Nucleus accumbens (tissue), 56 donors: ENCODE data around the gene DUSP16.
A peak's percentile ranks its signal among the peaks of the same experiment; 100 is the strongest.

Experiments used
- DNase-seq, 56 donors: peaks; one replicate each; lab custom pipeline; 2025; lab: John Stamatoyannopoulos, UW

DUSP16 gene

DNA sequence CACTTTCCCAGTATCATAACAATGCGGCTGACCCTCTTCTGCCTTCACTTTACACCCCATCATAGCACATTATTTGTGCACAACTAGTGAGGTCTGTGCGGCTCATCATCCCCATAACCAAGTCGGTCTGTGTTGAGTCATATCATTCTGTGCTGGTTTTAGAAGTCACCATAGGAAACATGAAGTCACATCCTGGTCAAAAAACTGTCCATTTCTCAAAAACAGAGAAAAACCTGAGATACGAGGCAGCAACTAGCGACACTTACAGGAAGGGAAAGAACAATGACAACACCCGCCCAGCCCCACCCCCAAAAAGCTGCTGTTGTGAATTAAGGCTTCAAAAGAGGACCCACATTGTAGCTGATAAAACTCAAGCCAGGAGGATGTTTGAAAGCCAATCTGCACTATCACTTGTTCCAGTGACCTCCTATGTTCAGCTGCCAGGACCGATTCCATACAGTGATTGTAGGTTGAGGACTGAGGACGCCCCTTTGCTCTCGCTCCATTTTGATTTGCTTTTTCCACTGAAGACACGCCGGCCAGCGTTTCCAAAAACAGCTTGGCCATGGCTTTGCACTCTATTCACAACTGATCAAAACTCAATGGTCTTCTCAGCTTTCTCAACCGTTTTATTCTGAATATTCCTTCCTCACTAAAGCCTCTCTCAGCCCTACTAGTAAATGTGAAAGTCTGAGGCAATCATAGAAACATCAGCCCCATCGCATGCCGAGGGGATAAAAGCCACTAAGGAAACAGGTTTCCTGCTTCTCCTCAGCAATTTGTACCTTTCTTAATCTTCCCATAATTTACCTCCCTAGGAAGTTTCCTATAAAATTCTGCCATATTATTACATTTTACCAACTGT, 87.5 kb downstream of the DUSP16 start:
- DNase-seq: peak in 1 of 56 donors; percentile 6

DNA sequence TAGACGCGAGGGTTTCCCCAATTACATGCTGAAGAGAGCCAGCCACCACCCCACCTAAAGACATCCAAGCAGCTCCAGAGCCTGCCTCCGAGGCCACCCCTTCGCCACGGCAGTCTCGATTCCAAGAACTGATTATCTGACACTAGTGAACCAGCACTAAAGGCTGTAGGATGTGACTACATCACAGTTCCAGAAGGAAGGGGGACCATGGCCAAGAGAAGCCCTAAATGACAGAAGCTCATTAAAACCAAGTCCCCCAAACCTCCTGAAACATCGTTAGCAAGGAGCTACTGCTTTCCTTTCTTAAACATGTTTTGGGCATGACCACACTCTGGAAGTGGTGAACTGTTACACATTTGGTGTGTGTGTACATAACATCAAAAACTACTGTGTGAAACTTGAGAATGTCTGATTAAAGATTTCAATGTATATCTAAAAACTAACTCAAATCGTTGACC, 88.2 kb downstream of the DUSP16 start:
- no peak for DNase-seq

DNA sequence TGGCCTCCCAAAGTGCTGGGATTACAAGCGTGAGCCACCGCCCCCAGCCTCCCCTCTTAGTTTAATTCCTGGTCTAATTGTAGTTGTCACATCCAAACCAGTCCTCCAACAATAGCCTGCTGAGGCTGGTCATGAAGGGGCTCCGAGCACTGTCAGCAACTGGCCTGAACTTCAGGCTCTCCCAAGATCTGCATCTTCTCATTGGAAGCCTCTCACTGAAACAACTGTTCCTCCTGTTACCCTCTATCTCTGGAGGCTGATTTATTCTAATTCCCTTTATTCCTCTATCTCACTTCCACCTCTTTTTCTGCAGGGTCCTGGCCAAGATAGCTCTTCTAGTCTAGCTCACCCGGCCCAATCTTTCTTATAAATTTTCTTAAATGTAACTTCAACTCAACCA, 89.4 kb downstream of the DUSP16 start:
- no peak for DNase-seq

- DNase-seq: peak in 1 of 56 donors; percentile 12
These were observed 90.4 kb downstream of the DUSP16 start for GRCh38 chr12:12471982-12472961.

DNA sequence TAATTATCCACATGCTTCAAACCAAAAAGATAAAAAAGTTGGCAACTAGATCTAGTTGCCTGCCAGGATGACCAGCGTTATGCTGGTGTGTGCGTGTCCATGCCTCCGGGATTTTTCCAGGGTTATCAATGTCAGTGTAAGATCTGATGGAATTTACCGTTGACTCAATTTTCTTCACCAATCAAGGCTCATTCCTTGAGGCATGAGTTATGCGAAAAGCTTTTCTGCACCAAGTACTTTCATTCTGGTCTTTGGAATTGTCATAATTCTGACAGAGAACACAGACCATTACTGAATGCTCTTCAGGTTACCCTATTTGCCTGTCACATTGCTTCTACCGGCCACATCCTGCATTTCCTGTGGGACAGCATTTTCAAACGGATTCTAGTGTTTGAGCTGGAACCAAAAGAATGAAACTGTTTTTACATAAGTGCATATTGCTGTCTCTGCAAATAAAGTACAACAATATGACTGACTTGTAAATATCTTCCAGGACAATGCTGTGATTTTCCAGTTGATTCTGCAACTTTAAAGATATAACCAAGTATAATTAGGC, 91.8 kb downstream of the DUSP16 start:
- DNase-seq: no peak

- no peak for DNase-seq
These were observed 93.3 kb downstream of the DUSP16 start for GRCh38 chr12:12469386-12469785.

DNA sequence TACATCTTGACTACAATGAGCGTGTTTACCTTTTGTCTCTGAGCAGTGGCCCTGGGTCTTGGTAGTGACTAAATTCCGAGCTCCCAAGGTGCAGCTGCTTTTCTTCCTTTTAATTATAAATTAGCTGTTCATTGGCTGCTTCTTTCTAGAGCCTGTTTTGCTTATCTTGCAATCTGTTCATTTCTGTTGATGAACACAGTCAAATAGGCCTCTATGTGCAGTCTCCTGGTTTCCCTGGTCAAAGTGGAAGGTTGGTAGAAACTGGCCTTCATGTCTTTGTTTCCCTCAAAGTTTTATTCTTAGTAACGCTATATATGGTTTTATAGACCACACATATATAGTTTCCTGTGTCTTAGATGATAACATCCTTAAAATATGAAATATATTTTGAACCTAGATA, 94.1 kb downstream of the DUSP16 start:
- no peak for DNase-seq

- peak in 42 of 56 donors; percentile 7 to 76 (median 35) for DNase-seq
These were observed 94.9 kb downstream of the DUSP16 start for GRCh38 chr12:12467688-12468261.

- peak in 13 of 56 donors; percentile 6 to 40 (median 21) for DNase-seq
These were observed 95.4 kb downstream of the DUSP16 start for GRCh38 chr12:12467264-12467663.

DNA sequence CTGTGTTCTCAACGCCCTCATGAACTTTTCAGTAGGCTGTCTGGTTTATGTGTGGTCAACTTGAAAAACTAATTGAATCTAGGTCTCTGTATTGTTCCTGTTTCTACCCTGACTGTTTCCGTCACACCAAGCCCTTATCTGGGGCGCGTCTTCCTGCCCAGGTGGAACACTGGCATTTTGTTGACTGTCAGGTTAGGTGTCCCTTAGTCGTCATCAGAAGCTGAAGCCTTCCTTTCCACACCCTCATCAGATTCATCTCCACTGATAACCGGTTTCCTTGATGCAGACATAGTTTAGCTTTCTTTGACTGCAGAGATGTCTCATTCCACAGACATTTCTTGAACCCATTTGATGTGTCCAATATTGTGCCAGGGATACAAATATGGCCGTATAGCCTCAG, 96.5 kb downstream of the DUSP16 start:
- DNase-seq: no peak

DNA sequence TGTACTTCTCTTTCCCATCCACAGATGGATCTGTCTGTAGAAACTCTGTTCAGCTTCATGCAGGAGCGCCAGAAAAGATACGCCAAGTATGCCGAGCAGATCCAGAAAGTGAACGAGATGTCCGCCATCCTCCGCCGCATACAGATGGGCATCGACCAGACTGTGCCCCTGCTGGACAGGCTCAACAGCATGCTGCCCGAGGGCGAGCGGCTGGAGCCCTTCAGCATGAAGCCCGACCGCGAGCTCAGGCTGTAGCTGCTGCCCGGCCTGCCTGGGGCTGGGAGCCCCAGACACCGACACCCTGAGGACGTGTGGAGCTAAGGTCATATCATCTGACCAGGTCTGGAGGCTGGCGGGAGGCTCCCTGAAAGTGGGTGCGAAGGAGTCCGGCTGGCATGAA, 97.1 kb downstream of the DUSP16 start:
- no peak for DNase-seq

GRCh38 chr12:12461923-12462315, 100.7 kb downstream of the DUSP16 start:
- no peak for DNase-seq

DNA sequence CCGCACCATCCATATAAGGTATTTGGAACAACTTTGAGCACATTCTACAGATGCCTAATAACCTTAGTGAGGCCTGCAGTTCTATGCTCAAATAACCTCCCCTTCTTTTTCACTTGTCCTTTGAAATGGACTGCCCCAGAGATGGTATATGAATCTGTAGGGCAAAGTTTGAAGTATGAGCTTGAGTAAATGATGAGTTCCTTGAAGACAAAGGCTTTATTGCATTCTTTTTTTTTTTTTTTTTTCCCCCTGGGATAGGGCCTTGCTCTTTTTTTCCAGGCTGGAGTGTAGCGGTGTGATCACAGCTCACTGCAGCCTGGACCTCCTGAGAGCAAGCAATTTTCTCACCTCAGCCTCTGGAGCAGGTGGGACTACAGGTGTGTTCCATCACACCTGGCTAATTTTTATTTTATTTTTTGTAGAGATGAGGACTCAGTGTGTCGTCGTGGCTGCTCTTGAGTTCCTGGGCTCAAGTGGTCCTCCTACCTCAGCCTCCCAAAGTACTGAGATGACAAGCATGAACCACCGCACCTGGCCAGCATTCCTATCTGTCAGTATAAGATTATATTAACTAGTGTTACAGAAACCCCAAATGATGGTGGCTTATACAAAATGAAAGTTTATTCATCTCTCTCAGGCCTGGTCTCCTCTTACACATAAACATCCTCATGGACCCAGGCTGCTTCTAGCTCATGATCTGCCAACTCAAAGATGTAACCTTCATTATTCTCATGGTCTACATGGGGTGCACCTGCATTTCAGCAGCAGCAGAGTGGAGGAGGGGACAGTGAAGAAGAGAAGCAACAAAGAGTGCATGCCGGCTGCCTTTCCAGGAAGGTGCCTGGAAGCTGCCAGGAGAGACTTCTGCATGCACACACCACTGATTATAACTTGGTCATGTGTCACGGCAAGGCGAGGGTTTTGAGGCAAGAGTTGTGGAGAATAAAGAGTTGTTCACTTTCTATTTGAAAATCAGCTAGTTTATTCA, 101.4 kb downstream of the DUSP16 start:
- no peak for DNase-seq

GRCh38 chr12:12456637-12457036, 106.0 kb downstream of the DUSP16 start:
- DNase-seq: no peak

DNA sequence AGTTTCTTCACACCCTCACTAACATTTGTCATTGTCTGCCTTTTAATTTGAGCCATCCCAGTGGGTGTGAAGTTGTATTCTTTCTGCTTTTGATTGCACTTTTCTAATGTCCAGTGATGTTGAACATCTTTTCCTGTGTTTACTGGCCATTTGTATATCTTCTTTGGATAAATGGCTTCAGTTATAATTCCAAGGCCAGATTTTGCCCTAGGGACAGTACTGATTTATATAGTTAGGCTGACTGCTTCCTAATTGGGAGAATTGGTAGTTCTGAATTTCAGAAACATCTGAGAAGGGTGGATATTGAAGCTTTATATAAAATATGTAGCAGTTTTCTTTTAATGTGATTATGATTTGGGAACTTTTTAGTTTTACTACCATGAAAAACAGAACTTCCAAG, 108.3 kb downstream of the DUSP16 start:
- DNase-seq: no peak

DNA sequence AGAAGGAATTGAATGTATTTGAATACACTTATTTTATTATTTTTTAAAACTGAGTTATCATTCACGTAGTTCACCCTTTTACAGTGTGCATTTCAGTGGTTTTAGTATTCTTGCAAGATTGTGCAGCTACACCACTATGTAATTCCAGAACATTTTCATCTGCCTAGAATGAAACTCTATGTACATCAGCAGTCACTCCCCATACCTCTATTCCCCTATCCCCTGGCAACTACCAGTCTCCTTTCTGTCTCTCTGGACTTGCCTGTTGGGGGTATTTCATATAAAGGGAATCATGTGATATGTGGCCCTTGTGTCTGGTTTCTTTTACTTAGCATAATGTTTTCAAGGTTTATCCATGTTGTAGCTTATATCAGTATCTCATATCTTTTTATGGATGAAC, 109.0 kb downstream of the DUSP16 start:
- DNase-seq: no peak

DNA sequence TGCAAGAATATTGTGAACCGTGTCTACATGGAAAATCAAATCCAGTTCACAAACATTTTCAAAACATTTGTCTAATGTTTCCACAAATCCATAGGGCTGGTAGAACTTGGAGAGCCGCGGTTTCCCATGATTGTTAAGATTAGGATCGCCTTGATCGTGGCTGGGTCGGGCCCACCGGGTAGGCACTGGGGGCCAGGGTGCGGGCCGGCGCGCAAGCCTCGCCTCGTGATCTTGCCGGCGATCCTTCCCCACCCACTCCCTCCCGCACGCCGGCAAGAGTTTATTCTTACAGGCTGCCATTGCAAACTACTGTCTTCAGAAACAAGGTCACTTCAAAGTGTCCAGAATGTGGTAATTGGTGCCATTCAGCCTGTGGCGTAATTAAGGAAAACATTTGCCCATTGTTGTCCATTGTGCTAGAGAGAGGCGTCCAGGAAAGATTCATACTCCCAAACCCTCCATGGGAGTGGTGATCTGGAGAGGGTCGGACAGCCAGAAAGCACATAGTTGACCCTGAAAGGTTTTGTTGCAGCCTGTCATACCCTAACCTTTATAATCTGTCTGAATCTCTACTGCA, 110.2 kb downstream of the DUSP16 start:
- DNase-seq: no peak

- DNase-seq: no peak
These were observed 111.6 kb downstream of the DUSP16 start for GRCh38 chr12:12451098-12451497.

DNA sequence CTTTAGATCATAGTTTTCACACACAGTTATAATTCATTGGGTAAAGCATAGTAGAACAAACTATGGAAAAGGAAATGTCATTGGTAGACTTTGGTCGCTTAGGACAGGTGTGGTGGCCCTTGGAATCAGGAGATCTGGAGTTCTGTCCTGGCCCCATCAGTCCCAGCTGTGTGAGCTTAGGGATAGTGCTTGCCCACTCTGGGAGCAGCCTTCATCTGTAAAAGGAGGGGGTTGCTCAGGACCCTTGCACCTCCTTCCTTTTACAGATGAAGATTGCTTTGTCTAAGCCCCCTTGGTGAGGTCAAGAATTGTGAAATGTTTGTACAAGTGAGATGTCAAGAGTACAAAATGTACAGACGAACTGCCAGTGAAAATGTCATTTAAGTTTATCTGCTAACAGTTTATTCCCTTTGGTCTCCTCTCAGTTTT, 112.6 kb downstream of the DUSP16 start:
- DNase-seq: no peak
